Thoracic aorta (tissue), 2 donors: ENCODE data around the gene INSIG1. TPM values are rescaled to one million over a fixed set of nuclear protein-coding genes. Genes with fewer than 3 reads are reported as not detected.

ENCODE experiments used
- ATAC-seq: fragments of 150-250 bp; one replicate; pipeline ENCODE4 v1.8.0; 2017; ENCODE audit warnings: low read depth; ENCODE audit not compliant: insufficient number of reproducible peaks, low FRiP score
- DNase-seq: peaks from one replicate; pipeline ENCODE4 v3.0.0-alpha.2; 2020; ENCODE audit warnings: low spot score
- H3K27ac ChIP-seq, 2 donors: fragments of 200-600 bp; sonication (generic); 1 replicate in 1 of 2; 2 replicates in 1 of 2; pipeline ENCODE4 v1.5.1; 2016; ENCODE audit warnings: mild to moderate bottlenecking in 2 of 2, moderate library complexity in 2 of 2
- H3K27me3 ChIP-seq: fragments of 200-600 bp; sonication (generic); replicated peaks from 2 replicates; pipeline ENCODE4 v1.6.0; 2016; ENCODE audit warnings: mild to moderate bottlenecking; ENCODE audit not compliant: insufficient read depth
- H3K36me3 ChIP-seq: fragments of 200-600 bp; sonication (generic); one replicate; pipeline ENCODE4 v1.5.1; 2016
- H3K4me1 ChIP-seq, 2 donors: fragments of 200-600 bp; sonication (generic); 1 replicate in 1 of 2; 2 replicates in 1 of 2; pipeline versions ENCODE4 v1.5.1 to v1.6.0; 2016; ENCODE audit warnings: low read depth in 2 of 2, mild to moderate bottlenecking in 1 of 2; ENCODE audit not compliant: control insufficient read depth in 1 of 2
- H3K4me3 ChIP-seq: fragments of 200-600 bp; sonication (generic); 2 replicates; pipeline ENCODE4 v1.5.1; 2016; ENCODE audit warnings: mild to moderate bottlenecking
- H3K9me3 ChIP-seq: fragments of 200-600 bp; sonication (generic); 2 replicates; pipeline ENCODE4 v1.5.1; 2016
- CTCF ChIP-seq: fragments of 200-600 bp; sonication (generic); IDR thresholded peaks from one replicate; pipeline ENCODE4 v1.5.1; 2019; ENCODE audit warnings: antibody characterized with exemption
- total RNA-seq, 2 donors: library from RNA; depleted of rRNA; stranded (reverse); fragments of >200 nt; gene quantifications; one replicate each; pipeline versions ENCODE4 v1.1.0 to v1.2.3, GENCODE V29; 2016

INSIG1 gene
- total RNA-seq, result 10 to 100 TPM; 42.9 to 83.2 TPM

- Histone ChIP-seq H3K9me3 (no peaks in the 10 kb centered on the region), H3K4me3 (peak within 1 kb of the TSS; percentile 97), H3K4me1 (peaks cover 16 to 28% of the 10 kb centered on the region in 2 donors), H3K36me3 (no peaks in the 10 kb centered on the region), H3K27ac (peak within 1 kb of the TSS; percentile 75 to 91), H3K27me3 (no peaks in the 10 kb centered on the region)
- TF ChIP-seq CTCF, result no peak
- DNase-seq (peak; percentile 49), ATAC-seq (peak; percentile 72)
These were observed at the start of gene INSIG1 for GRCh38 chr7:155297517-155298287. INSIG1 (plus strand) TSS chr7:155297878; CDS start chr7:155298286, 408 bp downstream.

- Histone ChIP-seq H3K4me1 (peaks cover 0 to 12% of the 10 kb centered on the region in 2 donors), H3K27ac (no peak overlapping the region), H3K36me3 (no peaks in the 10 kb centered on the region), H3K27me3 (no peaks in the 10 kb centered on the region), H3K9me3 (no peaks in the 10 kb centered on the region), H3K4me3 (no peak overlapping the region)
- TF ChIP-seq CTCF, result no peak
- DNase-seq (no peak), ATAC-seq (no peak)
These were observed 49.3 kb upstream of the INSIG1 start for GRCh38 chr7:155248366-155248756.

DNA sequence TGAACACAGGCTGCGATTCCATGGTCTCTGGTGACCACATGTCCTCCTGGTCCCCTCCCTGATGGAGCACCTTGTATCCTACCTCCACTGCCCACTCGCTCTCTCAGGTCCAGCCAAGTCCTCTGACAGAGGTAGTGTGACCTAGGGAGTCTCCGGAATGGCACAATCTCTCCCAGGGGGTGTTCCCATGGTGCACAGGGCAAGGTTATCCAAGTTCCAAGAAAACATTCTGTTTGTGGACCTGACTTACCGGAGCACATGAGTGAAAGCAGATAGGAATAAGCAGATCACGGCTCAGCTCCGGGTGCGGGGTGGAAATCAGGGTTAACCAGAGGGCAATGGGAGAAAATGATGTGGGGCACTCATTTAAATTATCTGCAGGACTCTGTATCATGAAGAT is 45.8 kb upstream of the INSIG1 start:
- ATAC-seq (no peak), DNase-seq (no peak)
- H3K27me3 ChIP-seq, result no peaks in the 10 kb centered on the region
- H3K4me3 ChIP-seq, result no peak overlapping the region
- no peak overlapping the region for H3K27ac ChIP-seq
- peaks cover under 1 to 17% of the 10 kb centered on the region in 2 donors for H3K4me1 ChIP-seq
- no peak for TF ChIP-seq CTCF
- H3K36me3 ChIP-seq, result no peaks in the 10 kb centered on the region
- no peaks in the 10 kb centered on the region for H3K9me3 ChIP-seq

- H3K27me3 ChIP-seq, result no peaks in the 10 kb centered on the region
- no peak for TF ChIP-seq CTCF
- no peaks in the 10 kb centered on the region for H3K9me3 ChIP-seq
- H3K4me1 ChIP-seq, result peaks cover 3 to 23% of the 10 kb centered on the region in 2 donors
- no peaks in the 10 kb centered on the region for H3K36me3 ChIP-seq
- peak overlapping the region; percentile 22 for H3K4me3 ChIP-seq
- ATAC-seq (no peak), DNase-seq (no peak)
- no peak overlapping the region for H3K27ac ChIP-seq
These were observed 45.2 kb upstream of the INSIG1 start for GRCh38 chr7:155252444-155252887.

GRCh38 chr7:155252892-155253501 is 44.7 kb upstream of the INSIG1 start:
- peaks cover 7 to 28% of the 10 kb centered on the region in 2 donors for H3K4me1 ChIP-seq
- ATAC-seq, result no peak

More at GRCh38 chr7:155252892-155253501, 44.7 kb upstream of the INSIG1 start:
- H3K27ac ChIP-seq, result no peak overlapping the region
- DNase-seq, result no peak
- no peaks in the 10 kb centered on the region for H3K9me3 ChIP-seq
- H3K36me3 ChIP-seq, result no peaks in the 10 kb centered on the region
- no peaks in the 10 kb centered on the region for H3K27me3 ChIP-seq
- no peak for TF ChIP-seq CTCF
- H3K4me3 ChIP-seq, result peak overlapping the region; percentile 22
